Loucy (cell line): ENCODE measurements around the gene ISLR.

ENCODE experiments used
- H2AFZ ChIP-seq: fragments of 200-600 bp; sonication (generic); 2 replicates; pipeline ENCODE4 v1.6.0; 2016; ENCODE audit warnings: antibody characterized with exemption, mild to moderate bottlenecking, low read length, moderate library complexity
- H3F3A ChIP-seq: fragments of 200-600 bp; 2 replicates; pipeline ENCODE4 v1.6.0; 2016; ENCODE audit warnings: antibody characterized with exemption, low read depth, mild to moderate bottlenecking
- H3K27me3 ChIP-seq: fragments of 200-600 bp; sonication (generic); 2 replicates; pipeline ENCODE4 v1.6.1; 2014; ENCODE audit warnings: low read length, mild to moderate bottlenecking; ENCODE audit not compliant: insufficient read depth, poor library complexity, severe bottlenecking
- H3K36me3 ChIP-seq: fragments of 200-600 bp; sonication (generic); 2 replicates; pipeline ENCODE4 v1.6.1; 2016; ENCODE audit warnings: low read length; ENCODE audit not compliant: insufficient read depth
- H3K4me1 ChIP-seq: fragments of 200-600 bp; sonication (generic); 2 replicates; pipeline ENCODE4 v1.5.1; 2014; ENCODE audit warnings: low read length, mild to moderate bottlenecking; ENCODE audit not compliant: insufficient read depth, poor library complexity, severe bottlenecking
- H3K4me2 ChIP-seq: fragments of 200-600 bp; sonication (generic); 2 replicates; pipeline ENCODE4 v1.6.0; 2014; ENCODE audit warnings: antibody characterized with exemption, low read length, low read depth, mild to moderate bottlenecking; ENCODE audit not compliant: poor library complexity, severe bottlenecking
- H3K4me3 ChIP-seq: fragments of 200-600 bp; sonication (generic); 2 replicates; pipeline ENCODE4 v1.5.1; 2014; ENCODE audit warnings: low read length, mild to moderate bottlenecking, mixed read lengths; ENCODE audit not compliant: poor library complexity, severe bottlenecking
- H3K79me2 ChIP-seq: fragments of 200-600 bp; sonication (generic); 2 replicates; pipeline ENCODE4 v1.6.1; 2014; ENCODE audit warnings: low read length; ENCODE audit not compliant: insufficient read depth
- H3K9ac ChIP-seq: fragments of 200-600 bp; sonication (generic); 2 replicates; pipeline ENCODE4 v1.6.0; 2014; ENCODE audit warnings: mild to moderate bottlenecking, low read depth, low read length, moderate library complexity; ENCODE audit not compliant: poor library complexity, severe bottlenecking
- H3K9me2 ChIP-seq: fragments of 200-600 bp; sonication (generic); replicated peaks from 2 replicates; pipeline ENCODE4 v1.6.1; 2016; ENCODE audit warnings: low read depth, low read length, mixed read lengths
- H3K9me3 ChIP-seq: fragments of 200-600 bp; sonication (generic); 2 replicates; pipeline ENCODE4 v1.6.1; 2014; ENCODE audit warnings: mild to moderate bottlenecking, antibody characterized with exemption, low read length, low read depth; ENCODE audit not compliant: insufficient read depth
- H4K20me1 ChIP-seq: fragments of 200-600 bp; sonication (generic); 2 replicates; pipeline ENCODE4 v1.6.0; 2014; ENCODE audit warnings: antibody characterized with exemption, low read length, mild to moderate bottlenecking; ENCODE audit not compliant: insufficient read depth, poor library complexity, severe bottlenecking
- CTCF ChIP-seq: fragments of 200-600 bp; sonication (generic); conservative IDR thresholded peaks from 2 replicates; pipeline ENCODE4 v1.5.1; 2014; ENCODE audit warnings: mild to moderate bottlenecking, antibody characterized with exemption, low read length
- EZH2phosphoT487 ChIP-seq: fragments of 200-600 bp; IDR thresholded peaks from 2 replicates; pipeline ENCODE4 v1.6.1; 2018; ENCODE audit warnings: antibody characterized with exemption, mild to moderate bottlenecking, moderate library complexity, borderline replicate concordance

The ISLR gene

GRCh38 chr15:74221399-74222239 lies 48.1 kb downstream of the ISLR start:
- H3K27me3 ChIP-seq: no peaks in the 10 kb centered on the region
- H3K36me3 ChIP-seq: no peaks in the 10 kb centered on the region
- H3K9me3 ChIP-seq: no peaks in the 10 kb centered on the region
- no peak for TF ChIP-seq EZH2phosphoT487
- no peak overlapping the region for H3K9ac ChIP-seq
- H3F3A ChIP-seq: no peaks in the 10 kb centered on the region
- no peaks in the 10 kb centered on the region for H3K79me2 ChIP-seq
- H3K4me1 ChIP-seq: peaks cover 22% of the 10 kb centered on the region
- H3K9me2 ChIP-seq: no peaks in the 10 kb centered on the region
- no peak overlapping the region for H3K4me3 ChIP-seq
- no peaks in the 10 kb centered on the region for H4K20me1 ChIP-seq
- no peak overlapping the region for H3K4me2 ChIP-seq
- no peak overlapping the region for H2AFZ ChIP-seq

GRCh38 chr15:74222240-74223119 lies 49.0 kb downstream of the ISLR start:
- H3K4me2 ChIP-seq: no peak overlapping the region
- no peaks in the 10 kb centered on the region for H3K27me3 ChIP-seq
- no peak for TF ChIP-seq EZH2phosphoT487
- no peak for TF ChIP-seq CTCF
- no peaks in the 10 kb centered on the region for H4K20me1 ChIP-seq
- no peaks in the 10 kb centered on the region for H3F3A ChIP-seq
- no peak overlapping the region for H2AFZ ChIP-seq
- peaks cover 22% of the 10 kb centered on the region for H3K4me1 ChIP-seq
- no peak overlapping the region for H3K4me3 ChIP-seq
- no peaks in the 10 kb centered on the region for H3K9me2 ChIP-seq
- no peaks in the 10 kb centered on the region for H3K36me3 ChIP-seq
- H3K79me2 ChIP-seq: no peaks in the 10 kb centered on the region
- H3K9me3 ChIP-seq: no peaks in the 10 kb centered on the region
- H3K9ac ChIP-seq: no peak overlapping the region

- H3K79me2 ChIP-seq: no peaks in the 10 kb centered on the region
- H4K20me1 ChIP-seq: no peaks in the 10 kb centered on the region
- H3F3A ChIP-seq: no peaks in the 10 kb centered on the region
- no peak overlapping the region for H3K4me2 ChIP-seq
- no peaks in the 10 kb centered on the region for H3K36me3 ChIP-seq
- H3K4me1 ChIP-seq: peaks cover 14% of the 10 kb centered on the region
- H3K9ac ChIP-seq: no peak overlapping the region
- no peaks in the 10 kb centered on the region for H3K9me2 ChIP-seq
- no peak overlapping the region for H2AFZ ChIP-seq
- H3K4me3 ChIP-seq: no peak overlapping the region
- no peak for TF ChIP-seq EZH2phosphoT487
- no peak for TF ChIP-seq CTCF
- H3K27me3 ChIP-seq: no peaks in the 10 kb centered on the region
- H3K9me3 ChIP-seq: no peaks in the 10 kb centered on the region
These were observed 52.4 kb downstream of the ISLR start for GRCh38 chr15:74225928-74226327.
